ENCODE results near the gene PPP2R5D. TPM values are rescaled to one million over a fixed set of nuclear protein-coding genes. Genes with fewer than 3 reads are reported as not detected.

Gene PPP2R5D
- total and polyA plus RNA-seq, 9 of the 15 experiments (the other 6 are each of a cell fraction or from before 2014, with no cell fraction given): 1.3 to 96.1 (median 38.4) TPM

GRCh38 chr6:43053545-43054205, 69.3 kb downstream of the PPP2R5D start, which contains the start of gene CUL7 (continued):
- peak; percentile 90 for TF ChIP-seq SPI1 (IDR thresholded peaks at IDR 0.05; ENCODE audit: borderline replicate concordance, low read depth, low read length)
- TF ChIP-seq ZNF212 (CRISPR knock-in tag; IDR thresholded peaks at IDR 0.05): peak; percentile 91
- peak; percentile 68 for TF ChIP-seq NEUROD1 (IDR thresholded peaks at IDR 0.05; ENCODE audit: borderline replicate concordance, low read depth, low read length, partially characterized antibody)
- 0 out of 2 replicates have a peak, but pooled peaks have one; percentile 34 for TF ChIP-seq ZNF586 (CRISPR knock-in tag; conservative IDR thresholded peaks at IDR 0.05)
- no peak for TF ChIP-seq ID3 (CRISPR knock-in tag; IDR thresholded peaks at IDR 0.05)
- peak; percentile 50; the same call in 1 of the 2 replicates for TF ChIP-seq ID3 (tag; IDR thresholded peaks at IDR 0.05)
- peak; percentile 63 for TF ChIP-seq JUNB (CRISPR knock-in tag; conservative IDR thresholded peaks at IDR 0.05)
- peak; percentile 75; the same call in 1 of the 2 replicates for TF ChIP-seq ZBTB26 (CRISPR knock-in tag; IDR thresholded peaks at IDR 0.05)
- no peak for TF ChIP-seq MYBL2 (IDR thresholded peaks at IDR 0.05; ENCODE audit: low read depth)
- no peak for TF ChIP-seq MYBL2 (CRISPR knock-in tag; IDR thresholded peaks at IDR 0.05; ENCODE audit: borderline replicate concordance)
- TF ChIP-seq GMEB1 (CRISPR knock-in tag; IDR thresholded peaks at IDR 0.05): peak; percentile 66
- TF ChIP-seq TCF3 (CRISPR knock-in tag; IDR thresholded peaks at IDR 0.05): peak; percentile 15; the same call in 1 of the 2 replicates
- peak; percentile 81; the same call in 1 of the 2 replicates for TF ChIP-seq ZNF174 (CRISPR knock-in tag; IDR thresholded peaks at IDR 0.05)
- TF ChIP-seq RB1 (IDR thresholded peaks at IDR 0.05; ENCODE audit: low read depth): peak; percentile 84
- peak; percentile 88 for TF ChIP-seq RBM22 (IDR thresholded peaks at IDR 0.05; ENCODE audit: low read depth, low read length, poor library complexity, severe bottlenecking)
- TF ChIP-seq, protein P1, sequence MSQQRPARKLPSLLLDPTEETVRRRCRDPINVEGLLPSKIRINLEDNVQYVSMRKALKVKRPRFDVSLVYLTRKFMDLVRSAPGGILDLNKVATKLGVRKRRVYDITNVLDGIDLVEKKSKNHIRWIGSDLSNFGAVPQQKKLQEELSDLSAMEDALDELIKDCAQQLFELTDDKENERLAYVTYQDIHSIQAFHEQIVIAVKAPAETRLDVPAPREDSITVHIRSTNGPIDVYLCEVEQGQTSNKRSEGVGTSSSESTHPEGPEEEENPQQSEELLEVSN (IDR thresholded peaks at IDR 0.05; ENCODE audit: borderline replicate concordance in 1 of 2, extremely low read depth in 1 of 2, insufficient read depth in 1 of 2, insufficient read length in 1 of 2, low read depth in 1 of 2, low read length in 1 of 2, poor library complexity in 1 of 2, severe bottlenecking in 1 of 2): peak in 1 of 2 experiments; percentile 63
- peak; percentile 92 for TF ChIP-seq ELF4 (CRISPR knock-in tag; IDR thresholded peaks at IDR 0.05)
- TF ChIP-seq ZNF224 (CRISPR knock-in tag; IDR thresholded peaks at IDR 0.05): no peak
- TF ChIP-seq, protein P2, sequence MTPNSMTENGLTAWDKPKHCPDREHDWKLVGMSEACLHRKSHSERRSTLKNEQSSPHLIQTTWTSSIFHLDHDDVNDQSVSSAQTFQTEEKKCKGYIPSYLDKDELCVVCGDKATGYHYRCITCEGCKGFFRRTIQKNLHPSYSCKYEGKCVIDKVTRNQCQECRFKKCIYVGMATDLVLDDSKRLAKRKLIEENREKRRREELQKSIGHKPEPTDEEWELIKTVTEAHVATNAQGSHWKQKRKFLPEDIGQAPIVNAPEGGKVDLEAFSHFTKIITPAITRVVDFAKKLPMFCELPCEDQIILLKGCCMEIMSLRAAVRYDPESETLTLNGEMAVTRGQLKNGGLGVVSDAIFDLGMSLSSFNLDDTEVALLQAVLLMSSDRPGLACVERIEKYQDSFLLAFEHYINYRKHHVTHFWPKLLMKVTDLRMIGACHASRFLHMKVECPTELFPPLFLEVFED (CRISPR knock-in tag; conservative IDR thresholded peaks at IDR 0.05): peak; percentile 98
- TF ChIP-seq ADNP (tag; IDR thresholded peaks at IDR 0.05): no peak
- no peak for TF ChIP-seq NR2C2 (CRISPR knock-in tag; IDR thresholded peaks at IDR 0.05)
- peak; percentile 70; the same call in 1 of the 2 replicates for TF ChIP-seq NR2C2 (tag; IDR thresholded peaks at IDR 0.05)

All from K562 (cell line).